GM20000 (cell line): ENCODE measurements around the gene SULT1A1.
A peak's percentile ranks its signal among the peaks of the same experiment; 100 is the strongest.
"Not testable (repeated sequence)": the region's sequence is repeated elsewhere in the genome, so short reads cannot be mapped to it uniquely, and the experiment has no call there.

ENCODE experiments used
- DNase-seq: peaks from one replicate; pipeline ENCODE4 v3.0.0; 2012; ENCODE audit warnings: low spot score
- CTCF ChIP-seq: IDR thresholded peaks from 2 replicates; pipeline ENCODE4 v1.5.1; 2012; ENCODE audit warnings: mild to moderate bottlenecking, control low read depth; ENCODE audit errors: extremely low read depth, missing control alignments

The SULT1A1 gene

GRCh38 chr16:28609631-28610594, at the start of gene SULT1A1:
Gene SULT1A1, minus strand, starts transcription at chr16:28610044. Its CDS starts 1,189 bp downstream, at chr16:28608855.
- DNase-seq = no peak
- no peak for TF ChIP-seq CTCF

- not testable (repeated sequence) for DNase-seq
Measured at GRCh38 chr16:28639959-28640358, 30.1 kb upstream of the SULT1A1 start.

GRCh38 chr16:28638359-28638758, 28.5 kb upstream of the SULT1A1 start:
- DNase-seq = not testable (repeated sequence)

GRCh38 chr16:28637765-28638164, 27.9 kb upstream of the SULT1A1 start, which contains the start of gene NPIPB8:
Gene NPIPB8, plus strand, starts transcription at chr16:28638065. Its CDS starts 296 bp downstream, at chr16:28638361.
- not testable (repeated sequence) for DNase-seq

- DNase-seq = not testable (repeated sequence)
Measured at GRCh38 chr16:28636093-28636823, 26.4 kb upstream of the SULT1A1 start.

- DNase-seq = not testable (repeated sequence)
Measured at GRCh38 chr16:28630905-28631304, 21.1 kb upstream of the SULT1A1 start.

- peak; percentile 37 for DNase-seq
- no peak for TF ChIP-seq CTCF
Measured at GRCh38 chr16:28623172-28623711, 13.4 kb upstream of the SULT1A1 start.

GRCh38 chr16:28622532-28623171, 12.8 kb upstream of the SULT1A1 start:
- DNase-seq = peak; percentile 6

- peak; percentile 10 for DNase-seq
- TF ChIP-seq CTCF = no peak
Measured at GRCh38 chr16:28621481-28622155, 11.8 kb upstream of the SULT1A1 start.

GRCh38 chr16:28620316-28620715, 10.5 kb upstream of the SULT1A1 start:
- not testable (repeated sequence) for DNase-seq
